ENCODE data around the gene HPGDS.

Gene HPGDS

GRCh38 chr4:94251094-94251493, 91.5 kb downstream of the HPGDS start:
- H3K27ac ChIP-seq = no peak overlapping the region
- TF ChIP-seq CTCF (conservative IDR thresholded peaks at IDR 0.05; ENCODE audit: low read depth) = no peak
- CTCF ChIA-PET = no interaction called here
- DNase-seq (ENCODE audit: low spot score) = no peak
- POLR2A ChIA-PET (ENCODE audit: low non-redundant PET) = no interaction called here

All from RWPE1 (cell line).